ENCODE measurements around the gene ATP5PO.

- peak; percentile 83 to 92 (median 89) for TF ChIP-seq CTCF (optimal IDR thresholded peaks at IDR 0.05 in 1 of 3, IDR thresholded peaks at IDR 0.05 in 1 of 3, conservative IDR thresholded peaks at IDR 0.05 in 1 of 3; ENCODE audit: extremely low read depth in 1 of 3, insufficient read depth in 2 of 3, low read length in 3 of 3)
- no peak for TF ChIP-seq EZH2 (IDR thresholded peaks at IDR 0.05; ENCODE audit: low read length)
Observed at GRCh38 chr21:33894736-33895288, 20.8 kb downstream of the ATP5PO start.
